Measurements from ENCODE around the gene ADAM22.

The ADAM22 gene

DNA sequence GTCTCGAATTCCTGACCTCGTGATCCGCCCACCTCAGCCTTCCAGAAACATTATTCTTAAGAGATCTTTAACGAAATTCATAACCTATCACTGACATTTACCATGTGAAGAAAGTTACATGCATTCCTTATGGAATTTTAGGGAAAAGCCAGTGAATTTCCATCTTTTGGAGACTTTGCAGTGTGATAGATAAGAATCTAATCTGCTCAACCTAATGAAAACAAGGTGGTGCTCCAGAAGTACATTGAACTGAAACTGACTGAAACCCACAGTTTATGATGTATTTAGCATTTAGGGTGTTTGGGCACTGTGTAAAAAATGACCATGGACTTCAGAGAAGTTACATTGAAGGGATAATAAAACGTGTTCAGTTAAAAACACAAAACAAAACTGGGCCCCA is 242.1 kb downstream of the ADAM22 start:
- no peak for DNase-seq

DNA sequence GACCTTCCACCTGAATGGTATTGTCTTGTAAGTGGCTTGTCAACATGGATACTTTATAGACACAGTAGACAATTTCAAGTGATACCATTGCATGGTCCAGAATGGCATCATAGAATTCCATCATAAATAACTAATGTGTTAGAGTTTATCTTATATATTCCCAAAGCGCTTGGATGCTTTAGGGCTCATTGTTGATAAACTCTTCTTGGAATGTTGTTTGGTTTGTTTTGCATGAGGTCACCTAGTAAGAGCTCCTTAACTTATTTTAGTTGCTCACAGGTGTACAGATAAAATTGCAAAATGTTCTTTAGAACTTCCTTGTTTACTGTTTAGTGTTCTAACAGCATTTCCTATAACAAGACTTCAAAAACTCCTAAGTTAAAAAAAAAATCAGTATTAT is 249.0 kb downstream of the ADAM22 start:
- DNase-seq = no peak

DNA sequence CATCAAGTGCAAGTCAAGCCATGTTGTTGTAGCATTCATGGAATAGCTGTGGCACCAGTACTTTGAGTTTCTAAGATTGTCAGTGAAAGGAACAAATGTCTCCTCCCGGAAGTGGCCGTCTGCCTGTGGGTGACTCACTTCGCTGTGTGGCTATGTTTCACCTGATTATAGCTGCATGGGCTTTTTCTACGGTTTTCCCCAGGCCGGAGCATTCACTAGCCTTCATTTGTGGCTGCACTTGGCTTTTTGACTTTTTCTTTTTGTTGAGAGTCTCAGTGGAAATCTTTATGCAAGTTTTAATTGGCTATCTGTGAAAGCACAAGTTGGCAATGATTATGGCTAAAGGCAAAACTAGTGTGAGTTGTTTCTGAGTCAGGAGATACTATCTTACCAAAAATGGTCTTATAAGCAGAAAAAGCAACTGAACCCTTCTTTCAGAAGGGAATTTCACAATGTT is 250.8 kb downstream of the ADAM22 start:
- no peak for DNase-seq

DNA sequence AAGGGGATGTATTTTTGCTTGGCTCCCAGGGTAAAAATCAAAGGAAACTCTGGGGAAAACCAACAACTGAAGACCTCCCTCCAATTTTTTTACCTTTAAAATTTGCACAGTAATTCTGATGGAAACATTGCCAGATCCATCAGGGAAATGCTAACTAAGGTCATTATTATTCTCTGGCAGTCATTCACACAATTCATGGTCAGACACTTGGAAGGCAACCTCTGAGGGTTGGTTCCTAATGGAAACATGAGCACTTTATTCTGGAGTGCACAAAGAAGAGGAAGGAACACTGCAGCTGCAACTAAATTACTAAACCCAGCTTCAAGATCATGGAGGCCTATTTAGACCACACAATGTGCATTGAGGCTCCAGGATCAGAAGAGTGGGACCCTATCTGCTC is 251.6 kb downstream of the ADAM22 start:
- DNase-seq = no peak

DNA sequence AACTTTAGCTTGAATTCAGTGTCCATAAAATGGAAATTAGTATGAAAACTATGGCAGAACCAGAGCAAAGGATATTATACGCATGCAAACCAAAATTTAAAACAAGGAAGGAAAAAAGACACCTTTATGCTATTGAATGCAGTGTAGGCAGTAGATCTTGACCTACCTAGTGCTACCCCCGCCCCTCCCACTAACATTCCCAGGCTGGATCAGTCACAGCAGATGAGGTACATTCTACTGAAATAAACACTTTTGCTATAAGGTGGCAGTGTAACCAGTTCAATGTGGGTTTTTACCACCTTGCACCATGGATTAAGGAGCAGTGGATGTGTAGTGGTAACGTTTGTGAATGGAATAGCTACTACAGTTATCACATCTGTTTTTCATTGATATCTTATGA is 257.9 kb downstream of the ADAM22 start:
- DNase-seq = no peak

DNA sequence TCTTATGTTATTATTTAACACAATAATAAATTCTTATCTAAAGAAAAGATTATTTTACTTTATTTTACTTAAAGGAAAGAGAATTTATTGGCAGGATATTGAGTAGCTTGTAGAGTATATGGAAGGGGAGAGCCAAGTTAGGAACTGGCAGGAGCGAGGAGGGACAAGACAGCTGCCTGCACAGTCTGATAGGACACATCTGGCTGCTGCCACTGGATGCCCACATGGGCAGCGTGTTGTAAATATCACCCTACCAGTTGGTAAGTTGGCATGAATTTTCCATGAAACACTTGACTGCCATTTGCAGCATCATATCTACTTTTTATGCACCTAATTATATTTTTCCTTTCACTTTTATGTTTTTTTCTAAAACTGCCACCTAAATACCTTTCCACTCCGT is 266.2 kb downstream of the ADAM22 start:
- DNase-seq = no peak

DNA sequence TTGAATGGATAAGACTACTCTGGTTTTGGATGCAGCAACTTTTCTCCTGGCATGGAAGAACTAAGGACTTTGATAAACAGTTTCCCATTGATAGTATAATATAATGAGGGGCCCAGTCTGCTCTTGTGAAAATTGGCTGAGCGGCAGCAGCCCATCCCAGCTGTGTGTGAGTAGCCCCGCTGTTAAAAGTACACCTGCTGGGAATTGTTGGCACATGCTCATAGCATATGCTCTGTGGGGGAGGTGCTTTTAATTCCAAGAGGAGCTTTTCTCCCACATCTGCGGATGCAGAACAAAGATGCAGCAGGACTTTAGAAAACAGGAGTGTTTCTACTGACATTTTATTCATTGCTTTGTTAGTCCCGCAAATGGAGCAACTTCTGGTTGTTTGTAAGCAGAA is 266.7 kb downstream of the ADAM22 start:
- DNase-seq = no peak

DNA sequence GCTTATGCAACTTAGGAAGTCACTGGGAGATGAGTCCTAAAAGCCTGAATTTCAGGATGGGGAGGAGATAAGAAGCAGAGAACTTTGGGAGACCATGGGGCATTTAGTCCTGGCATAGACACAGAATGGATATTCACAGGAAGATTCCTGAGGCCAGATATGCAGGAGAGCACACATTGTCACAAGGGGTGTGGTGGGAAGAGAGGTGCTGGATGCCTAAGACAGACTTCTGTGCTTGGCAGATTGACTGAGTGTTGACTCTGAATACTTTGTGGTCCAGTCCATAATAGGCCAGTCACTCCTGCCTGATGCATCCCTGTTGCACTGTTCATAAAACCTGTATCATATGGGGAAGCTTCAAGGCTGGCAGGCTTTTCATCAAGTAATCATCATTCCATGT is 267.3 kb downstream of the ADAM22 start:
- no peak for DNase-seq

DNA sequence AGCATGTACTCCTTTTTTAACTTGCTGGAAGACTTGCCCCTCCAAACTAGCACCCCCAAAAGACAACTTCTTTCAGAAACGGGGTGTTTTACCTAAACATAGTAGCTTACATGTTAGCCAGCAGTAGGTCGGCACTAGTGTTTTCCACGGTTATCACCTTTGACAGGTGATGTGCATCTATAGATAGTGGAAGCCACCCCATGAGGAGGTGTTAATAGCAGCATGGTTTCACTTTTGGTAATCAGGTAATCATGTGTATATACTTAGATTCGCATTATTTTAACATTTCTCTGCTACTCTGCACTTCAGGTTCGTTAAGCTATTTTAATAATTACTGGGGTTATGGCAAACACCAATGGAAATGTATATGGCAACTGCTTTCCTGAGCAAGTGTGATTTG is 268.2 kb downstream of the ADAM22 start:
- no peak for DNase-seq

DNA sequence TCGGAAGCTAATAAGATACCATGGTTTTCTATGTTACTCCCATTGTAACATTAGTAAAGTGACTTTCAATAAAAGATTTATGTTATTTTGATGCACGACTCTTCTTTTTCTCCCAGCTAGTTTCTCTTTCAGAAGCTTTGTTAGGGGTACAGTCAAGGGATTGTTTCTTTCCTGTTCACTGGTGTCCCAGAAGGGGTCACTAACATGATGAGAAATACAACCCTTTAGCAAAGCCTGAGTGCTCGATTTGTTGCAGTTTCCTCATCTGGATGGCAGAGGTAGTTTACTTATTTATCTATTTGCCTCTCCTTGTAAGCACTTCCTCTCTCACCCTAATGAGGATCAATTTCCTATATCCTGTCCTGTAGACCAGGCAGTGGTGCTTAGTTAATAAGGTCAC is 268.7 kb downstream of the ADAM22 start:
- no peak for DNase-seq

DNA sequence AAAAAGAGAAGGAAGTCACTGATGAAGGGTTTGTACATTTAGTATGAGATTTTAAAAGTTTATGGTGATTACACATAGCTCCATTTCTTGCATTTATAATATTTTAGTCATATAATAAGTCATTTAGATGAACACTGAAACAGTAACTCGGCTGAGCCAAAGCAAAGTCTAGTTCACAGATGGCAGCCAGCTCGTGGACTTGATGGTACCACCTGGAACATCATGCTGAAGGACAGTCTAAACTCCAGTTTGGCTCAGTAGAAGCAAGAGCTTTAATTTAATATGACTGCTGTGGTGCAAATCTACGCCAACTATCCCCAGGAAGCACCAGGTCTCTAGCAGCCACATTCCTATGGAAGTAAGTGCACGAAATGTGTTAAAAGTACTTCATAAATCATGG is 269.4 kb downstream of the ADAM22 start:
- no peak for DNase-seq

DNA sequence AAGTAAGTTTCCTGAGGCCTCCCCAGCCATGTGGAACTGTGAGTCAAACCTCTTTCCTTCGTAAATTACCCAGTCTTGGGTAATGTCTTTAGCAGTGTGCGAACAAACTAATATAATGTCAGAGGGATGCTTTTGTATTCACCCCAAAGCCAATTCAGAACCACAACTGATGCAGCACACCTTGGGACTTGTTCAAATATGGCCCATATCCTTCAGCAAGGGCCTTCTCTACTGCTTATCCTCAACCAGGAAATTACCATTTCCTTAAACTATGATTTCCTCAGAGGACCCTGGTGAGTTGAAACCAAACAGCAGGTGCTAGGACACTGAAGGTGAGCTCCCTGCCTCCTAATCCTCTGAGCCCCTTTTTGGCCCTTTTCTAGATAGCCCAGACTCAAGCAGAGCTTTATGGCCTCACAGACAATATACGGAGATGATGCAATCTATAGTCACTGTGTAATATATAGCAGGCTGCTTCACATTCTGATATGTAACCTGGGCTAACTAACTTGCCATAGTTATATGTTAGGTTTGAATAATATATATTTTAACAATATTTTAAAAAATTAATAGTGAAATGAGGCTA is 270.6 kb downstream of the ADAM22 start:
- no peak for DNase-seq

DNA sequence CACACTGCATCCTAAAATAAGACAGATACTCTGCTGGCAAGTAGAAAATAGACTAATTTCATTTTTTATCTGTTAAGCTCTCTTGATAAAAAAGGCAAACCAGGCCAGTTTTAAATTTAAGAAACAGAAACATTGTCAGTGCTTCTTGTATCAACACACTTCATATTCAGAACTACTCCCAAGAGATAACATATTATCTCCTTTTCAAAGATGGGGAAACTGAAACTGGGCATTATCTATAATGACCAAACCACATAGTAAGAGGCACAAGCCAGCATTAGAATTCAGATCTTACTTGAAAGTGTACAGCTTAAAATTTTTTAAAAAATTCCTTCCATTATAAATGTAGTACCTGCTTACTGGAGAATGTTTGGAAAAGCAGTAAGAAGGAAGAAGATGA is 271.1 kb downstream of the ADAM22 start:
- DNase-seq = no peak

DNA sequence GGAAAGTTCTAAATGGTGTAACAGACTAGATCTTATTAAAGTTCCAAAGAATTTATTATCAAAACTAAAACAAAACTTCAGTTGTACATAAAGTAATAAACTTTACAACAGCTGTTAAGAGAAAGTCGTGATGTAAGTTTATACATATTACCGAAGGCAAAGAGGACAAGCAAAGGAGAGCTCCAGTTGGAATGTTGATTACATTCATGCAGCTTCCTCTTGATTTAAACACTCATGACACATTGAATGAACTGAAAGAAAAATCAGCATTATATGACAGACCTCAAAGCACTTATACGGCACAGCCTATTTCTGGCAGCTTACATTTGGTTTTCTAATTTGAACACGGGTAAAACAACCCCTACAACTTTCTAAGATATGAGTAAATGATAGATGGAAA is 272.2 kb downstream of the ADAM22 start:
- no peak for DNase-seq

DNA sequence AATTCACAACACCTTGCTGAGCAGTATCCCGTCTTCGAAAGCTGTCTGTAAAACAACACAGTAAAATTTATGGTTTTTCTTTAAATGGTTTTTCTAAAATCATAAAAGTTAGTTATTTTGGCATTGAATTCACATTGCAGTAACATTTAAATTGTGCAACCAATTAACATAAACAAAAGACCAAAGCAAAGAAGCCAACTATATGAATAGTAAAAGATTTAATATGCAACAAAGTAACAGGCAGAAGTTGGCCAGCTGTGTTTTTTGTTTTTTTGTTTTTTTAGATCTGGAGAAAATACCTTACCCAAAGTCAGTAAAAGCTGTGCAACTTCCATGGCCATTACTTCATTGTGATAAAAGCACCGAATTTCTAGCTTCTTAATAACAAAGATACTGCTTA is 274.5 kb downstream of the ADAM22 start:
- DNase-seq = no peak

DNA sequence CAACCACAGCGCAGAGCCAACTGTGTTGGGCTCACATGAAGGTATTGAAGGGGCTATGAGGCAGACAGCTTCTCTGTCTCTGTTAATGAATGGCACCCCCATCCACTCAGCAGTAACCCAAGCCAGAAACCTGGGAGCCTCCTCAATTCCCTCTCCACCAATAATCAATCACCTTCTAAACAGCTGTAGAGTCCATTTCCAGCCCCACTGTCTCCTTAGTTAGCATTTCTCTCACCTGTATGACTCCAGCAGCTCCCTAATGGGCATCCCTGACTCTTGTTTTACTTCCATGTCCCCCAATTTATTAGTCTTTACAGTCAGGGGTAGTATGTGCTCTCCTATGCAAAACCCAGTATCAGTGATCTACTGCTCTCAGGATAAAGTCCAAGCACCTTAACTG is 278.9 kb downstream of the ADAM22 start:
- DNase-seq = no peak

DNA sequence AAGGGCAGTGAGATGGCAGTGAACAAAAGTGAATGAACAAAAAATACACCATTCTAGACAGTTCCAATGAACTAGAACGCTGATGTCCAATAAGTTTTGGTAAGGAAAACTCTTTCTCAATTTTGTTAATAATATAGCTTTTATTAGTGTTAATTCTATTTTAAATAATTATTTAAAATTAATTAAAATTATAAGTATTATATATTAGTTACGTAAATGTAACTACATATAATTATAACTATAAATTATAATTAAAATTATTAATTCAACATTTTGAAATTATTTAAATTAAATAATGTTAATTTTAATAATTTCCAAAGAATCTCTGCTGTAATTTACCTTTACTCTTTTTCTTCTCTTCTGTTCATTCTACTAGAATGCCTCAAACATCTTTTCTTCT is 280.4 kb downstream of the ADAM22 start:
- DNase-seq = no peak

DNA sequence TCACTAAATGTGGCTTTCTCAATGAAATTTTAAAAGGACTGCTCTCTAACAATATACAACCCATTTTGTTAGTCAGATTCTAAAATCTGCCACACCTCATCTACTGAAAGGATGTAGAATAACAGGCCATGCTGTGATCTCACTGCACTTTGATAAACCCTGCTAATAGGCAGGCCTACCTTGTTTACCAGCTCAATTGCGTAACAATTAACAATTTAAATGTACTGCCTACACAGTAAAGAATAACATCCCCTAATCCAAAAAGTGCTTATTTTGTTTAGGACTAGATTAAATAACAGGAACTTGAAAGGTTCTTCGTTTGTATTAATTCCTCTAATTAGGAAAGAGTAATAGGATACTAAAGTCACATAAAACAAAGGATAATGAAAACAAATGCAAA is 281.2 kb downstream of the ADAM22 start:
- no peak for DNase-seq

DNA sequence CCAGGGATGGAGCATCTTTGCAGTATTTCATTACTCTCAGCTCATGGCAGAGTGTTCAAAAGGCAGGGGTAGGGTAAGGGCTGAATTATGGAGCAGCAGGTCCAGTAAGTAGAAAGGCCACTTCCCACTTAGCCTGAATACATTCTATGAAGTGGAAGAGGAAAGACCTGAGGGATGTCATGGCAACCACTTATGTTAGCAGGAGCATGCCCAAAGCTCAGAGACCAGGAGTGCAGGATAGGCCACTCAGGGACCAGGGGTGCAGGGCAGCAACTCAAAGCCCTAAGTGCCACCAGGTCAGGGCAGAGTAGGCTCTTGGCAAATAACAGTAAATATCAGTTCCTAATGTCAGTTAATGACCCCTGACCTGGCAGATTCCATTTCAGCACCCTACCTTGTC is 282.2 kb downstream of the ADAM22 start:
- no peak for DNase-seq

DNA sequence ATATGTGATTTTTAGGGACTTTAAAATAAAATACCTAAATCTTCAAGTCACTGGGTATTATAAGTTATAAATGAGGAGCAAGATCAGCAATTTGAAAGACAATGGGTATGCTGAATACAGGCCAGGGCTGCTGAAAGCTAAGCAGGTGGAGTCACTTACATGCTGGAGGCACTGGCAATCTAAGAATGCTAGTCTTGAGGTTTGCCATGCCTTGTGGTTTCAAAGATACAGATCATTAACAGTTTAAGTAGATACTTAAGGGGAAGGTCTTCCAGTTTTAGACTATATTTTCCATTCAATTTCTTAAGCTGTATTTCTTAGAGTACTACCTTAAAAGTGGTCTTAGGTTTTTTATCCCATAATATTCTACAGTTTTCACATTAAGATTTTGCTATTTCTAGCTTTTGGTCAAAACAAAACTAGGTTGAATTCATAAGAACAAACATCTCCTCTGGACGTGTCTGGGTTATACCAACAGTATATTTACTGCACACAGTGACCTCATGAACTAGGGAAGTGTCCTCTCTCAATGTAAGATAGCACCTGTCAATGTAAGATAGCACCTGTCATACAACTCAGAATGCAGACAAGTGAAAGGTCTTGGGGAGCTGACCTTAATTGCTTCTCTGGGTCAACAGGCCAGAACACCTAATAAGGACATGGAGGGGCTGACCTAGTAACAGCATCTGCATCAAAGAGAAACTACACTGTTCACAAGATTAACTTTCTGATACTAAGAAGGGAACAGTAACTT is 283.8 kb downstream of the ADAM22 start:
- no peak for DNase-seq

DNA sequence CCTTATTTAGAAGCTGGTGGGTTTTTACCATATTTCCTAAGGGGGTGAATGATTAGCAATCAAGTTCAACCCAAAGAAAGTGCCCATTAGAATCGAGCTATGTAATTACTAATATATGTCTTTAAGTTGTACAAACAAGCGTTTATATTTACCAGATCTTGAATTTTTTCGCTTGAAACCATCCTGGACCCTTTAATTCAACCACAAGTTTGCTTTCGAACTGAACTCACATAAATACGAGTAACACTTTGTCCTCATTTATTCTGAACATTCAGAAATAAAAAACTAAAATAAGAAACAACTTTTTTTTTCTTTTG is 284.3 kb downstream of the ADAM22 start:
- DNase-seq = no peak

DNA sequence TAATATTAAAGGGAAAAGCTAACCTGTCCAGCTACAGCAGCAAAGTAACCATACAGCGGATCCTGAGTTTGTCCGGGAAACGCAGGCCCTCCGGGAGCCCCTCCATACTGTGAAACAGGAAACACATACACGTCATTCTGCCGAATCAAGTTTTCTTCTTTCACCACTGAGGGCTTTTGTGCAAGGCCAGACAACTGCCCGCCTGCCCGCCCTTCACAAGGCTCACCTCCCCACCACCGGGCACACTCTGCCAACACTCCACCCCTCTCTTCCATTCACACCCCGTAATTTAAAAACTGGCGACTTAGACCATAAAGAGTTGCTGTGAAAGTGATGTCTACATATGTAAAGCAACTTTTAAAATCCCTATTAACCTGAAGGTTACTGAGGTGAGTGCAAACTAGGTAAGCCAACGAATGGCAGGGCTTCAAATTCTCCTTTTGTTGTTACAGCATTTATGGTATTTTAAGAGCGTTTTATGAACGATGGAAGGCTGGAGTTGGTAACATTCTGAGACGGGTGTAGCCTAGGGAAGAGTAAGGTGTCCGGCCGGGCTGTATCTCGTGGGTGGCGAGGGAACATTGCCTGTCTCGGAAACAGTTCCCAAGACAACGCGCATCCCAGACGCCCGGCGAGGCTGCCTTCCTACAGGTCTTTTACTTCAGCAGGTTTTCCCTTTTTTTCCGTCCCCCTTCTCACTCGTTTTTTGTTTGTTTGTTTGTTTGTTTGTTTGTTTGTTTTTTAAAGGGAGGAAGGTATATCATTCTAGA is 285.0 kb downstream of the ADAM22 start:
- no peak for DNase-seq

DNA sequence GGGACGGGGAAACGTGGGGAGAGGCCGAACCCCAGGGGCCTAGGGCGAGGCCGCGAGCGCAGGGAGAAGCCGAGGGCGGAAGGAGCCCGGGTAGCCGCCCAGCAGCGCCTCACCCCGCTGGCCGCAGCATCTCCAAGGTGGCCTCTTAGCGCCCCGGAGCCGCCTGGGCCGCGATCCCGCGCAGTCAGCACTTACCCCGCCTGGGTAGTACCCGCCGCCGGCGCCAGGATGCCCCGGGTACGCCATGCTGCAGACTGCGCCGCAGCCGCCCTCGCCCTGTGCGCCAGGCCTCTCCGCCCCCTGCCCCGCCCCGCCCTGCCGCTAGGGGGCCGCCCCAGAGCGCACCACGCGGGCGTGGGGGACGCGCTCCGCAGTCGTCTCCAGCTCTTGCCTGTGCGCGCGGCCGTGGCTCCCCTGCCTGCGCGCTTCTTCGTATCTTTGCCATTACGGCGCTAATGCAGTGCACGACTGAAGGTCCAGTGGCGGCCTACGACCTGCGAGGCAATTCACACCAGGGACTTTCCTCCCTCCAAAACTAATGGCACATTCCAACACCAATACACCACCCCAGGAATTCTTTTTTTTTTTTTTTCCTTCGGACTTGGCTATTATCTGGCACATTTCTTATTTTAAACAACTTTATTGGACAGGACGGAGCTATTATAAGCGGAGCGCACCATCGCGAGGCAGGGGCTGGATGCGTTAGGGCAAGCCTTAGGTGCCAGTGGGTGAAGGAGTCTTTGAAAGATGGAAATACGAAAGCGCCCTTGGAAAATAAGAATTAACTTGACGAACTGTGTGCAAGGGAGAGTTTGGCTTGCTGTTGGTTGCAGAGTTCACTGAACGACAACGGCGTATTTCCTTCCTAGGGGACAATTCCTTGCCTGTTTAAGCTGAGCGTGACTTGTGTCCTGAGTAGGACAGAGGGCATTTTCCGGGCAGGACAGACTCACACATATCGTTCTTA is 286.0 kb downstream of the ADAM22 start, which contains the start of gene SRI:
Gene SRI, minus strand, starts transcription at position 258 of the 967 bp plus-strand sequence. Its CDS starts 12 bp downstream, at position 246.
- peak; percentile 38 to 85 for DNase-seq

All from SW 1271 (cell line).